Neural progenitor cell (in vitro differentiated cells): ENCODE data around the gene NKD1.

Experiments
- EZH2 ChIP-seq: fragments of 200-600 bp; sonication (generic); IDR thresholded peaks from 2 replicates; pipeline ENCODE4 v1.6.1; 2017; ENCODE audit warnings: antibody characterized with exemption, mild to moderate bottlenecking, moderate library complexity
- EZH2phosphoT487 ChIP-seq: fragments of 200-600 bp; sonication (generic); IDR thresholded peaks from 2 replicates; pipeline ENCODE4 v1.6.1; 2017; ENCODE audit warnings: antibody characterized with exemption
- TF ChIP-seq, protein P1 (sequence below): fragments of 200-600 bp; sonication (generic); IDR thresholded peaks from 2 replicates; pipeline ENCODE4 v1.5.1; 2017; ENCODE audit warnings: antibody characterized with exemption, mild to moderate bottlenecking

DNA sequence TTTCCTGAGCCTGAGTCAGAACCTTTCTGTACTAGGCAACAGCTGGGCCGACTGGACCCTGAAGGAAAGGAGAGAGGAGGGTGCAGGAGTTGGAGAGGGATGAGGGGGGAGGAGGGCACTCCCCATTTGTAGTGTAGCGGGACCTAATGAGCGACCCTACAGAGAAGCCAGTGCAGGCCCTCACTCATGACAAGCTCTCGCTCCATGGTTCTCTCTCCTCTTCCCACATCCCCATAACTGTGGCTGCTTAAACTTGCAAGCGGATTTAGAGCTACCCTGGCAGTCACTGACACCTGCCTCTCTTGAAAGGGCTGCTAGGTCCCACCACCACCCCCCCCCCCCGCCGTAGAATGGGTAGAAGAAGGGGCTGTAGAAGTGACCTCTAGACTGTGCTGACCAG lies 14.5 kb downstream of the NKD1 start:
- TF ChIP-seq, protein P1, sequence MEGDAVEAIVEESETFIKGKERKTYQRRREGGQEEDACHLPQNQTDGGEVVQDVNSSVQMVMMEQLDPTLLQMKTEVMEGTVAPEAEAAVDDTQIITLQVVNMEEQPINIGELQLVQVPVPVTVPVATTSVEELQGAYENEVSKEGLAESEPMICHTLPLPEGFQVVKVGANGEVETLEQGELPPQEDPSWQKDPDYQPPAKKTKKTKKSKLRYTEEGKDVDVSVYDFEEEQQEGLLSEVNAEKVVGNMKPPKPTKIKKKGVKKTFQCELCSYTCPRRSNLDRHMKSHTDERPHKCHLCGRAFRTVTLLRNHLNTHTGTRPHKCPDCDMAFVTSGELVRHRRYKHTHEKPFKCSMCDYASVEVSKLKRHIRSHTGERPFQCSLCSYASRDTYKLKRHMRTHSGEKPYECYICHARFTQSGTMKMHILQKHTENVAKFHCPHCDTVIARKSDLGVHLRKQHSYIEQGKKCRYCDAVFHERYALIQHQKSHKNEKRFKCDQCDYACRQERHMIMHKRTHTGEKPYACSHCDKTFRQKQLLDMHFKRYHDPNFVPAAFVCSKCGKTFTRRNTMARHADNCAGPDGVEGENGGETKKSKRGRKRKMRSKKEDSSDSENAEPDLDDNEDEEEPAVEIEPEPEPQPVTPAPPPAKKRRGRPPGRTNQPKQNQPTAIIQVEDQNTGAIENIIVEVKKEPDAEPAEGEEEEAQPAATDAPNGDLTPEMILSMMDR: no peak
- TF ChIP-seq EZH2: no peak
- TF ChIP-seq EZH2phosphoT487: no peak
